K562 (cell line): ENCODE results near the gene ZCCHC14. TPM values are rescaled to one million over a fixed set of nuclear protein-coding genes. Genes with fewer than 3 reads are reported as not detected.

Experiments used
- ARID1B ChIP-seq: fragments of 450-650 bp; IDR thresholded peaks from 2 replicates; pipeline ENCODE4 v1.6.1; 2016; ENCODE audit warnings: antibody characterized with exemption, mild to moderate bottlenecking, inconsistent platforms
- CHD1 ChIP-seq: fragments of 200-600 bp; sonication (generic); IDR thresholded peaks from one replicate; pipeline ENCODE4 v1.6.1; 2012; ENCODE audit warnings: mild to moderate bottlenecking, moderate library complexity, low read length, inconsistent platforms
- HDGF ChIP-seq: fragments of 450-650 bp; IDR thresholded peaks from 2 replicates; pipeline ENCODE4 v1.6.1; 2016
- KAT7 ChIP-seq: sonication (generic); formaldehyde crosslinking; IDR thresholded peaks from 2 replicates; pipeline ENCODE4 v1.8.0; 2022; ENCODE audit warnings: missing genetic modification reagents, mild to moderate bottlenecking, borderline replicate concordance
- MCM5 ChIP-seq: fragments of 450-650 bp; IDR thresholded peaks from 2 replicates; pipeline ENCODE4 v1.6.1; 2016; ENCODE audit warnings: low read depth
- MYC ChIP-seq, 2 experiments: fragments of 250-450 bp in 1 of 2; sonication (Bioruptor Pico) in 1 of 2; IDR thresholded peaks; 2 replicates each; pipeline versions ENCODE4 v1.5.1 to v1.6.1; 2012 to 2021; ENCODE audit warnings: low read depth in 2 of 2, borderline replicate concordance in 1 of 2, improper control_type of control experiment in 1 of 2, low read length in 1 of 2, mild to moderate bottlenecking in 1 of 2, moderate library complexity in 1 of 2
- POLR2AphosphoS2 ChIP-seq: IDR thresholded peaks from 2 replicates; pipeline ENCODE4 v1.6.1; 2012; ENCODE audit warnings: low read length, improper control_type of control experiment
- REST ChIP-seq, 2 experiments: fragments of 450-650 bp; formaldehyde crosslinking in 1 of 2; IDR thresholded peaks; 2 replicates each; pipeline versions ENCODE4 v1.4.0 to v1.6.1; 2014 to 2020; ENCODE audit warnings: mild to moderate bottlenecking in 2 of 2, borderline replicate concordance in 1 of 2, low read depth in 1 of 2
- TRIM25 ChIP-seq: fragments of 450-650 bp; IDR thresholded peaks from 2 replicates; pipeline ENCODE4 v1.7.0; 2016; ENCODE audit warnings: borderline replicate concordance
- ZBTB12 ChIP-seq: fragments of 250-450 bp; sonication (Bioruptor Pico); IDR thresholded peaks from 2 replicates; pipeline ENCODE4 v1.4.0; 2020
- ZNF274 ChIP-seq: IDR thresholded peaks from 2 replicates; pipeline ENCODE4 v1.6.1; 2011; ENCODE audit warnings: low read depth, mild to moderate bottlenecking, low read length, moderate library complexity, borderline replicate concordance
- ZNF347 ChIP-seq: fragments of 450-650 bp; formaldehyde crosslinking; IDR thresholded peaks from 2 replicates; pipeline ENCODE4 v1.4.0; 2020; ENCODE audit warnings: low read depth, mild to moderate bottlenecking, moderate library complexity
- ZNF444 ChIP-seq: fragments of 250-450 bp; sonication (Bioruptor Pico); IDR thresholded peaks from 2 replicates; pipeline ENCODE4 v1.4.0; 2020; ENCODE audit warnings: mild to moderate bottlenecking, moderate library complexity
- ZNF655 ChIP-seq: fragments of 250-450 bp; sonication (Bioruptor Pico); IDR thresholded peaks from 2 replicates; pipeline ENCODE4 v1.5.0; 2021
- polyA plus RNA-seq, 8 experiments: library from polyadenylated mRNA; depleted of rRNA in 4 of 8; stranded (reverse) in 5 of 8; unstranded in 3 of 8; fragments of >200 nt; fragmentation: Nextera tagmentation in 2 of 8; fragmentation: Illumina TruSeq in 1 of 8; extraction: Ambion mirVana in 2 of 8; extraction: Trizol in 1 of 8; gene quantifications; 2 replicates each; pipeline versions ENCODE4 v1.2.1 to v1.2.3, GENCODE V29; 2011 to 2014; ENCODE audit warnings: inconsistent platforms in 1 of 8, missing spikeins in 1 of 8
- total RNA-seq, 7 experiments: library from RNA; depleted of rRNA in 6 of 7; stranded (reverse); fragments of >200 nt in 6 of 7; fragmentation: Illumina TruSeq in 2 of 7; extraction: Trizol in 2 of 7; gene quantifications; 2 replicates each; pipeline versions ENCODE4 v1.2.1 to v1.2.3, GENCODE V29; 2011 to 2021; ENCODE audit warnings: low replicate concordance in 1 of 7

ZCCHC14 gene
- total and polyA plus RNA-seq, 9 of the 15 experiments (the other 6 are each of a cell fraction or from before 2014, with no cell fraction given) = 1.5 to 12.4 (median 2.9) TPM

GRCh38 chr16:87391950-87392820, 100.6 kb downstream of the ZCCHC14 start, which contains the start of gene MAP1LC3B (continued):
- TF ChIP-seq ZNF274 (no peak), HDGF (no peak), REST (IDR thresholded peaks at IDR 0.05; ENCODE audit: borderline replicate concordance) (peak; percentile 69), REST (CRISPR knock-in tag; IDR thresholded peaks at IDR 0.05; ENCODE audit: low read depth) (no peak), MCM5 (no peak), CHD1 (peak; percentile 48), MYC (IDR thresholded peaks at IDR 0.05; ENCODE audit: low read depth, low read length) (peak; percentile 82), MYC (CRISPR knock-in tag; IDR thresholded peaks at IDR 0.05; ENCODE audit: borderline replicate concordance, low read depth) (no peak), ZNF444 (CRISPR knock-in tag) (no peak), ZNF655 (no peak), POLR2AphosphoS2 (no peak), TRIM25 (no peak), KAT7 (CRISPR knock-in tag) (peak; percentile 63; the same call in 1 of the 2 replicates), ZNF347 (CRISPR knock-in tag) (no peak), ZBTB12 (CRISPR knock-in tag) (peak; percentile 90), ARID1B (no peak)
